ENCODE results near the gene LRRC7.

- TF ChIP-seq CTCF (IDR thresholded peaks at IDR 0.05), result no peak
- TF ChIP-seq POLR2A (IDR thresholded peaks at IDR 0.05), result no peak
Measured at GRCh38 chr1:70168283-70168682, 600.6 kb downstream of the LRRC7 start.
